ENCODE data around the gene NUP133. TPM values are rescaled to one million over a fixed set of nuclear protein-coding genes. Genes with fewer than 3 reads are reported as not detected.

The NUP133 gene
- total and polyA plus RNA-seq, 2 experiments from 2014 or later = 29.5 to 65.4 TPM

- TF ChIP-seq ZNF462 (CRISPR knock-in tag; IDR thresholded peaks at IDR 0.05) (no peak), EZH2 (IDR thresholded peaks at IDR 0.05; ENCODE audit: low read depth, unreplicated experiment) (no peak), JUNB (IDR thresholded peaks at IDR 0.05; ENCODE audit: unreplicated experiment) (no peak), NANOG (IDR thresholded peaks at IDR 0.05; ENCODE audit: borderline replicate concordance) (no peak), CREB1 (CRISPR knock-in tag; IDR thresholded peaks at IDR 0.05; ENCODE audit: low read depth) (no peak), EZH2phosphoT487 (IDR thresholded peaks at IDR 0.05; ENCODE audit: unreplicated experiment) (no peak), ZNF331 (CRISPR knock-in tag; IDR thresholded peaks at IDR 0.05; ENCODE audit: low read depth) (no peak), POLR2AphosphoS5 (IDR thresholded peaks at IDR 0.05; ENCODE audit: low read depth) (no peak)
Measured at GRCh38 chr1:229464672-229465071, 43.5 kb downstream of the NUP133 start (continued).

GRCh38 chr1:229461032-229461668 lies 47.0 kb downstream of the NUP133 start:
- H4K20me1 ChIP-seq (replicated peaks; ENCODE audit: insufficient read depth) = no peaks in the 10 kb centered on the region
- H3K9me3 Mint-ChIP-seq = no peaks in the 10 kb centered on the region
- H3K79me2 ChIP-seq (replicated peaks; ENCODE audit: insufficient read depth) = no peaks in the 10 kb centered on the region
- no peak overlapping the region for H3K4me3 ChIP-seq
- H3K4me1 Mint-ChIP-seq = no peaks in the 10 kb centered on the region
- no peak overlapping the region for H2AFZ ChIP-seq
- ATAC-seq (no peak), DNase-seq (ENCODE audit: low spot score) (no peak)
- H3K27ac Mint-ChIP-seq = no peak overlapping the region
- H3F3A ChIP-seq (replicated peaks; ENCODE audit: low read depth) = no peaks in the 10 kb centered on the region
- no peak overlapping the region for H3K4me3 Mint-ChIP-seq
- no peaks in the 10 kb centered on the region for H3K4me1 ChIP-seq (ENCODE audit: insufficient read depth)
- peaks cover 76% of the 10 kb centered on the region for H3K36me3 Mint-ChIP-seq (ENCODE audit: low read depth)
- H3K27me3 ChIP-seq (ENCODE audit: insufficient read depth) = no peaks in the 10 kb centered on the region
- H3K36me3 ChIP-seq (ENCODE audit: insufficient read depth) = peaks cover 36% of the 10 kb centered on the region
- H3K27ac ChIP-seq (ENCODE audit: low read depth) = no peak overlapping the region
- no peaks in the 10 kb centered on the region for H3K9me2 ChIP-seq (ENCODE audit: insufficient read depth)
- H3K27me3 Mint-ChIP-seq (ENCODE audit: insufficient read depth, low read depth, poor library complexity) = peaks cover 2% of the 10 kb centered on the region
- H3K4me2 ChIP-seq = no peak overlapping the region
- TF ChIP-seq EZH2 (IDR thresholded peaks at IDR 0.05; ENCODE audit: low read depth, unreplicated experiment) = no peak
- no peak for TF ChIP-seq ZNF462 (CRISPR knock-in tag; IDR thresholded peaks at IDR 0.05)
